Measurements from ENCODE around the gene SRRM3.
"Not testable (repeated sequence)": the region's sequence is repeated elsewhere in the genome, so short reads cannot be mapped to it uniquely, and the experiment has no call there.

Gene SRRM3

GRCh38 chr7:76189276-76189675 is 12.4 kb upstream of the SRRM3 start:
- no peak for DNase-seq

GRCh38 chr7:76191783-76192240 is 9.9 kb upstream of the SRRM3 start:
- DNase-seq: no peak

DNA sequence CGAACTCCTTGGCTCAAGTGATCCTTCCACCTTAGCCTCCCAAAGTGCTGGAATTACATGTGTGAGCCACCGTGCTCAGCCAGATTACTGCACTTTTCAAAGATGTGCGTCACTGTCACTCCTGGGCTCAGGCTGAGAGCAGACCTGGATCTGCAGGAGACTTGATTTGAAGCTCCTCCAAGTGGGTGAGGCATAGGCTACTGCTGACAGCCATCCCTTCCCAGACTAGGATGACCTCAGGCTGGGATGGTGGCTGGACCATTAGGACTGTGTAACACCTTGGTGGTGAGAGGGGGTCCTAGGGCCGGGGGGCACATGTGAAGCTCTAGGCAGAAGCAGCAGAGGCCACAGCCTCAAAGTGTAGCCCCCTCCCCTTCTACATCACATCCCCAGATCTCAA is 8.2 kb upstream of the SRRM3 start:
- no peak for DNase-seq

DNA sequence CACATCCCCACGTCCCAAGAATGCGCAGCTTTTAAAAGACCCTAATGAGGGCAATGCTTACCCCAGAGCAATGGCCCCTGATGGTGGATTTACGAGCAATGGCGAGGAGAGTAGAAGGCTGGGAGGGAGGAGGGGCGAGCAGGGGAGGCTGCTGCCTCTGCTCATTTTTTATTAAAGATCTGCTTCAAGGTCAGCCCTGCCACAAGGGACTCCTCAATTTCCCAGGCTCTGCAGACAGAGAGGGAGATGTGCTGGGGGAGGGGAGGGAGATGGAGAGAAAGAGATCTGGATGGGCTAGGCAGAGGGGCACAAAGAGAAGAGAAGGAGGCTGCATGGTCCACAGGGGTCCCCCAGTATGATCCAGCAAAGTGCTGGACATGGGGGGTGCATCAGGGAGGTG is 7.8 kb upstream of the SRRM3 start:
- DNase-seq: no peak

GRCh38 chr7:76196786-76197185 is 4.9 kb upstream of the SRRM3 start:
- no peak for DNase-seq

GRCh38 chr7:76198202-76198601 is 3.5 kb upstream of the SRRM3 start:
- DNase-seq: no peak

GRCh38 chr7:76202666-76203030 is 952 bp downstream of the SRRM3 start:
- DNase-seq: no peak

GRCh38 chr7:76204147-76204546 is 2.5 kb downstream of the SRRM3 start:
- no peak for DNase-seq

GRCh38 chr7:76206633-76207032 is 4.9 kb downstream of the SRRM3 start:
- DNase-seq: no peak

GRCh38 chr7:76209310-76209709 is 7.6 kb downstream of the SRRM3 start:
- DNase-seq: no peak

GRCh38 chr7:76211216-76211615 is 9.5 kb downstream of the SRRM3 start:
- DNase-seq: no peak

- not testable (repeated sequence) for DNase-seq
Observed at GRCh38 chr7:76215349-76215748, 13.7 kb downstream of the SRRM3 start.

DNA sequence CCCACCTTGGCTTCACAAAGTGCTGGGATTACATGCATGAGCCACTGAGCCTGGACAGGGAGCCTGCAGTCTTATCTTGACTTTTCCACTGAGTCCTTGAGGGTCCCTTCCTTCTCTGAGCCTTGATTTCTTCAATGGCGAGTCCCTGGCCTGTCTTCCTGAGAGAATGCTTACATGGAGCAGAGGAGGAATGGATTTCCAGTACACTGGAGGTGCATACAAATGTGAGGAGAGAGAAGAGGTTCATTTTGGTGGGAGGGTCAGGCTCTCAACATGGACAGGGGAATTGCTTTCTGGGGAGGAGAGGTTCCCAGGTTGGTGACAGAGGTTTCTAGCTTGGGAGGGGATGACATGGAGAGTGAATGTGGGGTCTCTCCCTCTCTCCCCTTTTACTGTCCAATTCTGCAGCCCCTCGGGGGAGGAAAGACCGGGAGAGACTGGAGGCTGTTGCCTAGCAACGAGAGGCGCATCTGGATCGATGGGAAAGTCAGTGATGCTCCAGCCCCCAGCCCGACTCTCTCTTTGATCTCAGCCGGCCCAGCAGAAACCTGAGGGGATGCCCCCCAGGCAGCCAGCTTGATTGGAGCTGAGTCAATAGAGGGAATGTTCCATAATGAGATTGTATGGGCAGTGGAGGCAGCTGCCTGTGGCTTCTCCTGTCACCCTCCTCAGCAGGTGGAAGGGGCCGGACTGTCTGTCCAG is 14.8 kb downstream of the SRRM3 start:
- no peak for DNase-seq

GRCh38 chr7:76217942-76218566 is 16.4 kb downstream of the SRRM3 start:
- no peak for DNase-seq

- no peak for DNase-seq
Observed at GRCh38 chr7:76220185-76221057, 18.7 kb downstream of the SRRM3 start.

DNA sequence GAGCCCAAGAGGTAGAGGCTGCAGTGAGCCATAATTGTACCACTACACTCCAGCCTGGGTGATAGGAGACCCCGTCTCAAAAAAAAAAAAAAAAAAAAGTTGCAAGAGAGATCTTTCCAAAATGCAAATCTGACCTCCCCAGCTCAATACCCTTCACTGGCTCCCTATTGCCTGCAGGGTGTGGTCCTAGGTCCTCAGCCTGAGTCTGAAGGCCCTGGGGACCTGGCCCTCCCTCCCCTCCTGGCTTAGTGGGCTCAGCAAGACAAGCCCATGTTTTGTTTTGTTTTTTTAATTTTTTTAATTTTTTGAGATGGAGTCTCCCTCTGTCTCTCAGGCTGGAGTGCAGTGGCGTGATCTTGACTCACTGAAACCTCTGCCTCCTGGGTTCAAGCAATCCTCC is 20.6 kb downstream of the SRRM3 start:
- no peak for DNase-seq

DNA sequence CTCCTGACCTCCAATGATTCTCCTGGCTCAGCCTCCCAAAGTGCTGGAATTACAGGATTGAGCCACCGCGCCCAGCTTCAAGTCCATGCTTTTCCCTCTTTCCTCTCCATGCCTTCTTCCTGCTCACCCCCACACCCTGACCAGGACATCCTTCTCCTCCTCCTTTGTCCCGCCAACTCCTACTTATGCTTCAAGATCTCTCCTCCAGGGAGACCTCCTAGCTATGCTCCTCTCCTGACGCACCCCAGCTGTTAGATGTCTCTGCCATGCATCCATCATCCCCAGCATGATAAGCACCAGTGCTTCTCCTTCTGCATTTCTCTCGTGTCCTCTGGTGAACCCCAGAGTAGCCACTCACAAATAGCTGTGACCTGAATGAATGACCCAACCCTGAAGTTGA is 21.1 kb downstream of the SRRM3 start:
- DNase-seq: no peak

GRCh38 chr7:76223286-76223972 is 21.7 kb downstream of the SRRM3 start:
- DNase-seq: no peak

GRCh38 chr7:76224695-76225094 is 23.0 kb downstream of the SRRM3 start:
- no peak for DNase-seq

DNA sequence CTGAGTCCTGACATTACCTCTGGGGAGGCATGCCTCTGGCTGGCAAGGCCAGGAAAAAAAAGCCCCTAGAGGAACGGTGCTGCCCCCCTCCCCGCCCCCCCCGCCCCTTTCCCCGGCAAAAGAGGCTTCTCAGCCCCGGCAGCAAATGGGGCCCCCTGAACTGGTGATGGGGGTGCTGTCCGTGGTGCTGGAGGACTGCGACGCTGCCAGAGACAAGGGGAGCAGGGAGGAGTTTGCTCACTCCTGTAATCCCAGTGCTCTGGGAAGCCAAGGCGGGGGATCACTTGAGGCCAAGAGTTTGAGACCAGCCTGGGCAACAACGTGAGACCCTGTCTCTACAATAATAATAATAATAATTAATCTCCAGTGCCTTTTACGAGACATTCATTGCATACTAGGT is 23.7 kb downstream of the SRRM3 start:
- no peak for DNase-seq

GRCh38 chr7:76225951-76226350 is 24.3 kb downstream of the SRRM3 start:
- DNase-seq: no peak

GRCh38 chr7:76226878-76227423 is 25.3 kb downstream of the SRRM3 start:
- not testable (repeated sequence) for DNase-seq

DNA sequence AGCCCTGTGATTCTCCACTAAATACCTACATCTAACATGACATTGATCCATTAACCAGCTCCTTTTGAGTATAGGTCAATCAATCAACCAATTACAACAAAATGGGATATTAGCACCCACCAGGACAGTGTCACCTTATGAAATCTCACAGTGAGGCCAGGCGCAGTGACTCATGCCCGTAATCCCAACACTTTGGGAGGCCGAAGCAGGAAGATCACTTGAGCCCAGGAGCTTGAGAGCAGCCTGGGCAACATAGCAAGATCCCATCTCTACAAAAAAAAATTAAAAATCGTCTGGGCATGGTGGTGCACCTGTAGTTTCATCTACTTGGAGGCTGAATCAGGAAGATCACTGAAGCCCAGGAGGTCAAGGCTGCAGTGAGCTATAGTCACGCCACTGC is 28.5 kb downstream of the SRRM3 start:
- no peak for DNase-seq

All from central memory CD4-positive, alpha-beta T cell (primary cell).